GM11168 (cell line): Measurements from ENCODE around the gene SELENOK.

Source experiments
- in situ Hi-C: fragments of 300-500 bp; cut with MboI; formaldehyde crosslinking; loops from one replicate; pipeline ENCODE4 v1.12.0; 2022; ENCODE audit warnings: low sequenced_read_pairs; ENCODE audit not compliant: unreplicated experiment

SELENOK gene

GRCh38 chr3:53844262-53845102 lies 47.2 kb downstream of the SELENOK start:
- in situ Hi-C loops = no loop called here

GRCh38 chr3:53843195-53844177 lies 48.2 kb downstream of the SELENOK start:
- in situ Hi-C loops = no loop called here

GRCh38 chr3:53842436-53843194 lies 49.0 kb downstream of the SELENOK start:
- in situ Hi-C loops = no loop called here

DNA sequence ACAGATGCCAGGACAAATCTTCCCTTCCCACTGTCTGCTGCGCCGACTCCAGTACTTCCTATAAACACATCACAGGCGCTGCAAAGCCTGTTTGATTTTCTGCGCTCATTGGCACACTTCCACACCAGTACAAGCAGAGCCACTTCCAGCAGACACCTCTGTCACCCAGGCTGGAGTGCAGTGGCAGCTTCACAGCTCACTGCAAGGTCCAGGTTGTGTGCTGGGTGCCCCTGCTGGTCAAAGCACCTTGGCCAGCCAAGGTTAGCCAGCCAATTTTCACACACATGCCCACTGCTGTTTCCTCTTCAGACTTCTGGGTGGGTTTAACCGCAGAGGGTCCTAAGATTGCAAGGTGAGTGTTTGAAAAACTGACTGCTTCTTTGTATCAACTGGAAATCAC lies 50.4 kb downstream of the SELENOK start:
- in situ Hi-C loops = no loop called here

DNA sequence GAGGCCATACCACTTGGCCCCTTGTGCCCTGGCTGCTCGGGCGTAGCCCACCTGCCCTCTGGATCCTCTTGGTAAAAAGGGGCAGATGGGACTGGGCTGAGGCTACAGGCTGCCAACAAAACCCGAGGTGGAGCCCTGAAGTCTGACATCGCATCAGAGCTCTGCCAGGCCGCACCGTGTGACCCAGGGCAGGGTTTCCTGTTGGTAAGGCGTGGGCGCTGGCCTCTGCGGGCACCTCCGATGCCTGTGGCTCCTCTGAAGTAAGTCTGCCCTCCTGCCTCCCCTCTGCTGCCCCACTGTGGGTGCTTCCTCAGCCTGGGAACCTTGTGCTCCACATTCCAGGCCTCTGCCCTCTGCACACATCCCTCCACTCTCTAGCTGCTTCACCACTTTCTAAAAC lies 54.3 kb downstream of the SELENOK start:
- in situ Hi-C loops = no loop called here

GRCh38 chr3:53836084-53836872 lies 55.4 kb downstream of the SELENOK start:
- in situ Hi-C loops = no loop called here

DNA sequence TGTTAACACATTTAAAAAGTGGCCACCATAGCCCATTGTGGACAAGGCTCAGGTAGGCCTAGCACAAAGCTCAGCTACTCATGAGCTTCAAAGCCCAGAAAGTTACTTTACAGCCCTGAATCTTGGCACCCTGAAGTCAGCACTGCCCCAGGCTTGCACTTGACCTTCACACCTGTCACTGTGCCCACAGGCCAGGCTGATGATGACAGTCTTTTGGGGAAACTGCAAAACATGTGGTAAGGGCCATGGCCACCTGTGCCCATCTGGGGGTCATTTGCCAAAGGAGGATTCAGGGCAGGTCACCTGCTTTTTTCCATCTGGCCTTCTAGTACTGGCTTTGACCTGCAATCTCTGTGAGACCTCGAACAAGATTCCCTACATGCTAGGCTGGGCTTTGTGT lies 56.4 kb downstream of the SELENOK start:
- in situ Hi-C loops = no loop called here

- in situ Hi-C loops = no loop called here
Observed at GRCh38 chr3:53834429-53835095, 57.1 kb downstream of the SELENOK start.
